ENCODE results near the gene GPR37. TPM values are rescaled to one million over a fixed set of nuclear protein-coding genes. Genes with fewer than 3 reads are reported as not detected.

The GPR37 gene
- total RNA-seq, 1 experiment from 2014 or later: 1.6 TPM

GRCh38 chr7:124752310-124752709 is 13.3 kb downstream of the GPR37 start:
- H3K27me3 Mint-ChIP-seq (ENCODE audit: low read depth): no peaks in the 10 kb centered on the region
- H3K27ac ChIP-seq (ENCODE audit: insufficient read length, low read depth, low read length): no peak overlapping the region
- H3K27ac Mint-ChIP-seq: no peak overlapping the region
- no peak overlapping the region for H4K91ac ChIP-seq (ENCODE audit: insufficient read length, low read depth, low read length)
- no peak overlapping the region for H3K23ac ChIP-seq (ENCODE audit: insufficient read length, low read depth, low read length)
- H3K9me3 Mint-ChIP-seq: no peaks in the 10 kb centered on the region
- DNase-seq: no peak
- no peak overlapping the region for H4K8ac ChIP-seq (replicated peaks; ENCODE audit: insufficient read length, low read depth, low read length)
- H3K9me3 ChIP-seq (ENCODE audit: control insufficient read depth, low read depth, low read length): no peaks in the 10 kb centered on the region
- H3K9ac ChIP-seq (ENCODE audit: extremely low read depth, insufficient read length, low read length): no peak overlapping the region
- H3K36me3 Mint-ChIP-seq (ENCODE audit: insufficient read depth in 1 of 3, low read depth in 3 of 3): no peaks in the 10 kb centered on the region
- H3T11ph ChIP-seq (ENCODE audit: low read length): no peak overlapping the region
- no peaks in the 10 kb centered on the region for H3K79me2 ChIP-seq (ENCODE audit: insufficient read depth, low read length)
- H2BK15ac ChIP-seq (ENCODE audit: low read depth, low read length): no peak overlapping the region
- no peak overlapping the region for H3K4me3 Mint-ChIP-seq
- TF ChIP-seq CTCF (conservative IDR thresholded peaks at IDR 0.05): no peak
- H2BK12ac ChIP-seq (ENCODE audit: insufficient read length, low read depth, low read length): no peak overlapping the region
- WGBS (ENCODE audit: extremely low coverage, insufficient read length, low lambda C conversion rate): no CpG with 5 or more reads among the region's 1 CpG
- no peak overlapping the region for H3K56ac ChIP-seq (ENCODE audit: insufficient read length, low read depth, low read length)
- no peak overlapping the region for H2BK120ac ChIP-seq (ENCODE audit: low read depth, low read length, poor library complexity, severe bottlenecking)
- H3K4me1 ChIP-seq (ENCODE audit: insufficient read depth, low read length): no peaks in the 10 kb centered on the region; the same call in 1 of the 2 replicates
- no peak overlapping the region for H4K5ac ChIP-seq (ENCODE audit: insufficient read length, low read depth, low read length)
- H2BK5ac ChIP-seq (ENCODE audit: insufficient read length, low read length): no peak overlapping the region
- no peak overlapping the region for H3K18ac ChIP-seq (ENCODE audit: insufficient read length, low read depth, low read length)
- no peaks in the 10 kb centered on the region for H4K20me1 ChIP-seq (ENCODE audit: control insufficient read depth, insufficient read depth, insufficient read length)
- no peaks in the 10 kb centered on the region for H3K79me1 ChIP-seq (ENCODE audit: insufficient read depth, low read depth, low read length, poor library complexity, severe bottlenecking)
- H3K27me3 ChIP-seq (ENCODE audit: insufficient read depth, low read length): no peaks in the 10 kb centered on the region
- no peaks in the 10 kb centered on the region for H3K23me2 ChIP-seq (ENCODE audit: insufficient read length, low read depth, low read length, poor library complexity, severe bottlenecking)
- no peak overlapping the region for H2AFZ ChIP-seq (ENCODE audit: low read length)
- H3K4ac ChIP-seq (ENCODE audit: low read depth, low read length): no peak overlapping the region
- no peak overlapping the region for H3K14ac ChIP-seq (ENCODE audit: insufficient read depth, low read length)
- H2BK20ac ChIP-seq (ENCODE audit: low read depth, low read length, poor library complexity, severe bottlenecking): no peak overlapping the region
- H2AK5ac ChIP-seq (ENCODE audit: insufficient read length, low read length): no peak overlapping the region
- peaks cover 7 to 16% of the 10 kb centered on the region in 2 experiments for H3K4me1 Mint-ChIP-seq
- no peak overlapping the region for H3K4me2 ChIP-seq (ENCODE audit: insufficient read depth, insufficient read length, low read length)

All from H9 (cell line).